GM12872 (cell line): ENCODE data around the gene FAM222B.

Experiments
- CTCF ChIP-seq: IDR thresholded peaks from 3 replicates; pipeline ENCODE4 v1.5.1; 2011; ENCODE audit warnings: low read depth, mild to moderate bottlenecking, low read length, moderate library complexity; ENCODE audit not compliant: insufficient read depth

FAM222B gene

GRCh38 chr17:28722417-28723158, 120.0 kb downstream of the FAM222B start:
- TF ChIP-seq CTCF, result no peak

- TF ChIP-seq CTCF, result no peak; the same call in 2 of the 3 replicates
These were observed 122.2 kb downstream of the FAM222B start for GRCh38 chr17:28720247-28720996.

- TF ChIP-seq CTCF, result no peak
These were observed 123.6 kb downstream of the FAM222B start for GRCh38 chr17:28719021-28719433.

- TF ChIP-seq CTCF, result no peak
These were observed 124.1 kb downstream of the FAM222B start for GRCh38 chr17:28718333-28719020.

- peak; percentile 14; the same call in 1 of the 3 replicates for TF ChIP-seq CTCF
These were observed 124.8 kb downstream of the FAM222B start, which contains the start of gene RAB34 for GRCh38 chr17:28717578-28718332. Gene RAB34 (minus strand): TSS chr17:28717868. CDS start chr17:28717266, 602 bp downstream.

GRCh38 chr17:28716740-28717577, 125.6 kb downstream of the FAM222B start:
- TF ChIP-seq CTCF, result no peak
